CD4-positive, alpha-beta T cell treated with Interleukin-1 beta for 1 hour (primary cell): ENCODE data around the gene PABPN1.
"Not testable (repeated sequence)": the region's sequence is repeated elsewhere in the genome, so short reads cannot be mapped to it uniquely, and the experiment has no call there.

ENCODE experiments used
- DNase-seq, 2 donors: peaks; one replicate each; pipeline ENCODE4 v3.0.0-alpha.2; 2020 to 2022

The PABPN1 gene

DNA sequence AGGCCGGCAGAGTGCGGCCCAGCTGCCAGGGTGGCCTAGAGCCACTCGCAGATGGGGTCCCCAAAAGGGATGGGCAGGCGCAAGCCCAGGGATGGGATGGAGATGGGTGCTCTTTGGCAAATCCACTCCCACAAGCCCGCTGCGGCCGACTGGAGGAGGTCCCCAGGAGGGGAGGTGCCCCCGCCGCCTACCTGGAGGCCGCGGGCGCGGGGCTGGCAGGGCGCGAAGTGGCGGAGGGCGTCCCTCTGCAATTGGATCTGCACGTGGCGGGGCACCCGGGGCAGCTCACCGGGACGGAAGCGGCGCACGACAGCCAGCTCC is 19.3 kb upstream of the PABPN1 start:
- no peak for DNase-seq

DNA sequence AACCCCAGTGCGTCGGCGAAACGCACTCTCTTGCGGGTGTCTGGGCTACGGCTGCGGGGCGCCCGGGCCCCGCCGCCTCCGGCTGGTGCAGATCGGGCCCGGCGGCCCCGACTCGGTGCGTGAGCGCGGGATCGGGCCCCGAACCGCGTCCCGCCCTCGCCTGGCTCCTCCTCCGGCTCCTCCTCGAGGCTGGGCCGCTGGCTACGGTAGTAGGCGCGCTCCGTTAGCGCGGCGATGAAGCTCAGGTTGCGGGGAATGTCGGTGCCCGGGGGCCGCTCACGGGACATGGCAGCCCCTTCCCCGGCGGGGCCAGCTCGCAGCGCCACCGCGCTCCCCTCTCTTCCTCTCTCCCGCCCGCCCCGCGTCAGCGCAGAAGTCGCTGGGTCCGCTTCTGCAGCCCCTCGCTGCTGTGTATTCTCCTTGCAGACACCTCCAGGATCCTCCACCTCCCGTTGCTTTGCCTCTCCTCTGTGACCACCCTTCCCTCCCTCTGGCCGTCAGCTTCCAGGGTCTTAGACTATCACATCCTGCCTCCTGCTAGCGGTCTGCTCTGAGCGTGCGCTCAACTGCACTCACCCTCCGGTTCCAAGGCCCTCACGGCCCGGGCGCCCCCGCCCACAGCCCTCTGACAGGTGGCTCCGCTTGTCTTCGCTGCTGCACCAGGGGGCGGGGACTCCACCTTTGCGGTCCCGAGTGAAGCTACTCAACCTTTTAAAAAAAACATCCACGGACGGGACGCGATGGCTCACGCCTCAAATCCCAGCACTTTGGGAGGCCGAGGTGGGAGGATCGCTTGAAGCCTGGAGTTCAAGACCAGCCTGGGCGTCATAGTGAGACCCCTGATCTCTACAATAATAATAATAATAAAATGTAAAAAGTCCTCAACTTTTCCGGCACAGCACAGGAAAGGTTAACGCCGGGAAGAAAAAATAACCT is 18.7 kb upstream of the PABPN1 start, which contains the start of gene PPP1R3E:
TSS of gene PPP1R3E (minus strand) at position 570 of the 936 bp plus-strand sequence. CDS start at position 287, 283 bp downstream.
- DNase-seq, result peak; percentile 87 to 88

DNA sequence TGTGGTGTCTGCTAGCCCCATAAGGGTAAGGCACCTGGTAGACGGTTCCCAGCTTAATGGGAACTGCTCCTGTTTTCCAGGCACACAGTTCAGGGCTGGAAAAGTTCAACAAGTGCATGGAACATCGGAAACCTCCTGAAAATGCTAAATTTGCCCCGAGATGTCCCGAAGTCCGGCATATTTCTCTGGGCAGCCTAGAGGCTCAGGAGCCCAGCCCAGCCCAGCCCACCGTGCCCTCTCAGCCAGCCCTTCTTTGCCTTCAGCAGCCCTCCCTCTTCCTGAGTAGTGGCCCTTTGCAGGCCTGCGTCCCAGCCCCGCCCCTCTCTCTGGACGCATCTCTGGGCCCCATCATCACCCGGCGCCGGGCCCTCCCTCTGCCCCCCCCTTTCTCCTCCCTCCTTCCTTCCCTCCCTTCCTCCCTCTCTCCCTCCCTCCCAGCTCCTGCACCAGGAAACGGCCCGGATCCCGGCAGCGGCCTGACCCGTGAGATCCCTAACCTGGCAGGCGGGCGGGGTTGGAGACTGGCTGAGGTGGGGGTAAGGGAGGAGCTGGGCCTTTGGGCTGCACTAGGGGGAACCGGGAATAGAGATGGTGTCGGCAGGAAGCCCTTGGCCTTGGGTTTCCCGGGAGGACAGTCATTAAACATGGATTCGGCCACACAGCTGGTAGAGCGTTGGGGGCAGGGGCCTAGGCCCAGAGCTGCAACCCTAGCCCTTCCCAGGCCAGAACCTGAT is 14.7 kb upstream of the PABPN1 start, which contains the start of gene BCL2L2:
TSS of gene BCL2L2 (plus strand) at position 422 of the 734 bp plus-strand sequence. CDS start 935 bp downstream, outside the sequence.
- peak in 1 of 2 donors; percentile 42 for DNase-seq

DNA sequence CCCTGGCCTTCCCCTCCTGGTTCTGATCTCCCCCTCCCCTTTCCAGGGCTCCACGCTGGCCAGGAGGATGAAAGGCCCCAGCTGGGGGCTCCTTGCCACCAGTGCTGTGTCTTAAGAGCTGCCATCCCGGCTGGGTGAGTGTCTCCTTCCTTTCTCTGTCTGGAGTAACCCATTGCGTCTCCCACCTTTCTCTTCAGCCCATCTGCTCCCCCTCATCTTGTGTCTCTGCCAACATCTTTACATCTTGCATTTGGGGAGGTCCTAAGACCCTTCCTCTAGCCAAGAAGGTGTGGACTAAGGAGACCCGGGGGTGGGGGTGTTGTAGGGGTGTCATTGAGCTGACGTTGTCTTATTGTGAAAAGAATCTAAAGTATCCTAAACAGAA is 14.1 kb upstream of the PABPN1 start:
- no peak for DNase-seq

DNA sequence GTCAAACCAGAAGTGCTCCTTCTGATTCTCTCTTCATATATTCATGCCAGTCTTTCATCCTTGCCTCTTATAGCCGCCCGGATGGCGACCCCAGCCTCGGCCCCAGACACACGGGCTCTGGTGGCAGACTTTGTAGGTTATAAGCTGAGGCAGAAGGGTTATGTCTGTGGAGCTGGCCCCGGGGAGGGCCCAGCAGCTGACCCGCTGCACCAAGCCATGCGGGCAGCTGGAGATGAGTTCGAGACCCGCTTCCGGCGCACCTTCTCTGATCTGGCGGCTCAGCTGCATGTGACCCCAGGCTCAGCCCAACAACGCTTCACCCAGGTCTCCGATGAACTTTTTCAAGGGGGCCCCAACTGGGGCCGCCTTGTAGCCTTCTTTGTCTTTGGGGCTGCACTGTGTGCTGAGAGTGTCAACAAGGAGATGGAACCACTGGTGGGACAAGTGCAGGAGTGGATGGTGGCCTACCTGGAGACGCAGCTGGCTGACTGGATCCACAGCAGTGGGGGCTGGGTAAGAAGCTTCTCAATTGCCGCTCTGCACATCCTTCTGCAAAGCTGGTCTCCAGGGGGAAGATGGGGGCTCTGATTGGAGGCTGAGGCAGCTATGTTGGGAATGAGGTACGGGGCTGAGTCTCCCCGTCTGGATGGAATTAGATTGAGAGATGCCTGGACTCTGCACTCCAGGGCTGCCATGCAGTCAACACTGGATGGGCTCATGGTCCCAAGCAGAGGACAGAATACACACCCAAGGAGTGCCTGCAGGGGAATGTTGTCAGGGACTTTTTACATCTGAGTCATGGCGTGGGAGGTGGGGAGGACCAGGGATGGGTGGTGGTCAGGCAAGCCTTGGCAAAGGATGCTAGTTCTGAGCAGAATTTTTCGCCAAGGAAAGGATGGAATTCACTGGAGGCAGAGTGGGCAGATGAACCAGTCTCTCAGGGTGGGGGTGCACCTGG is 13.3 kb upstream of the PABPN1 start:
- DNase-seq, result no peak

DNA sequence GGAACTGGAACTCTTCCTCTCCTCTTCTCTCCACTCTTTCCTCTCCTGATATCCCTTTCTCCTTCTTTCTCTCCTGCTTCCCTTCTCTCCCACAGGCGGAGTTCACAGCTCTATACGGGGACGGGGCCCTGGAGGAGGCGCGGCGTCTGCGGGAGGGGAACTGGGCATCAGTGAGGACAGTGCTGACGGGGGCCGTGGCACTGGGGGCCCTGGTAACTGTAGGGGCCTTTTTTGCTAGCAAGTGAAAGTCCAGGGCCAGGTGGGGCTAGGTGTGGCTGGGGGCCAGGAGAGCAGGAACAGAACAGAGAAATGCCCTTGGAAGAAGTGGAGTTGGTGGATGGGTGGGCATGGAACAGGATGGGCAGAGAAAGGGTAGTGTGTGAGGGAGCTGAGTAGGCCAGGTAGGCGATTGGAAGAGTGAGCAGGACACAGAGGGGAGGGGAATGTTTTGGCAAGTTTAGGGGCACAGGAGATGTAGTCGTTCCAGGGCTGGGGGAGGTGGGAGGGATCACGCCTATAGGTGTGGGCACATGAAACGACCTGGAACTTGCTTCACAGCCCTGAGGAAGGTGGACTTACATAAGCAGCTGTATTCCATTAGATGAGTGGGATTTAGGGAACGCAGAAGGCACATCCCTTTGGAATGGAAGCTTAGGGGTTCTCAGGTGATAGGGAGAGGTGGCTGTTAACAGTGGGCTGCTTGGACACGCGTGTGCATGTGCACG is 12.4 kb upstream of the PABPN1 start:
- DNase-seq, result no peak

DNA sequence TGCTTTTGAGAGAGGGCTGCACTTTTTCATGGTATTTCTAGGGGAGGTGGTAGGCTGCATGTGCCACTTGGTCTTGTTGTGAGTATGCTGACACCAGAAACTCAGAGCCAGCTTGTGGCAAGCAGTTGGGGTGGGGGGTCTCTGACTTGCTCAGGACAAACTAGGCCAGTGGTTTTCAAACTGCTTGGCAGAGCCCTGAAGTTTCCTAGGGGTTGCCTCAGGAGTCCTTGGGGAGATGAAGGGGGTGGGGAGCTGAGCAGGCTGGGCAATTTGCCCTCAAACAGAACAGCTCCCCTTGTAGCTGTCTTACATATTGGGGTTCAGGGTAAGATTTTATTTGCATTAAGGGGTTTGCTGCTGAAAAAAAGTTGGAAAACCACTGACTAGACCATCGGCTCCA is 10.7 kb upstream of the PABPN1 start:
- no peak for DNase-seq

DNA sequence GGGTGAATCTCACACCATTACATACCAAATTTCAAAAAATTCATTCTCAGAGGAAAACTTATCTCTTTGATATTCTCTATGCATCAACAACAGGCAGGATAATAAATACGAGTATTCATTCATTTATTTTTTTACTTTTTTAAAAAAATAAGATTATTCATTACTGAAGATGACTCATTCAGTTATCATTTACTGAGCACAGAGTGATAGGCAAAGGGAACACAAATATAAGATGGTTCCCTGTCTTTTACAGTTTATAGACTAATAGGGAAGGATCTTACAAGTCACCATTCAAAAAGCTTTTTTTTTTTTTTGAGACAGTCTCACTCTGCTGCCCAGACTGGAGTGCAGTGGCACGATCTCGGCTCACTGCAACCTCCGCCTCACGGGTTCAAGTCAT is 5.0 kb upstream of the PABPN1 start:
- no peak for DNase-seq

DNA sequence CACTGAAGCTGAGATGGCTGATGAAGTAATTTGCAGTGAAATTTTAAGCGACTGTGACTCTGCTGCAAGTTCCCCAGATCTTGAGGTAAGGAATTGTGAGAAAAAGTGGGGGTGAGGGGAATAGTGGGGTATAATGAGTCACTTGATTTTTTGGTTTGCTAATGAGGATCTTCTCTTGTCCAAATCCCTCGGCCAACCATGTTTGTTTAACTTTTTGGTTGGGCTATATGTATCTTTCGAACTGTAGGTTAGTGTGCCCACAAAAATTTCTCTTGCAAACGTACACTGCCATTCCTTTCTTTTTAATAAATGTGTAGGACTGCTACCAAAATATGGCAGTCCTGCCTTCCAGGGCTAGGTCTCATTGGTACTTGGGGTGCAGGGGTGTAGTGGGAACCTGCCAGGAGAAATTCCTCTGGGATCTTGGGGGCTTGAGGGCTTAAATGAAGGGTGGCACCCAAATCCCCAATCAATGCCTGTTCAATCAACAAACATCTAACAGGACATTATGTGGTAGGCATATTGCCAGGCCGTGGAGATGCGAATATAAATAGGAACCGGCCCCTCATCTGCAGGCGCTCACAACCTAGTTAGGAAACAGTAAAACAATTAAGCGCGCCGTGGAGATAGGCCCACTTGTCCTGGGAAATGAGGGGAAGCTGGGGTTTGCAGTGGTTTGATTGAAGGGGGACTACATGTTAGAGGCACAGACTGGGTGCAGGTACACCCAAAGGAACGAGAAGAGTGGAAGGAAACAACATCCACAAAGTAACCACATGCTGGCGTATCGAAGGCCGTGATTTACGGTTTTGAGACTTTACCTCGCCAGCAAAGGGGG is 1.3 kb upstream of the PABPN1 start:
- DNase-seq, result no peak

DNA sequence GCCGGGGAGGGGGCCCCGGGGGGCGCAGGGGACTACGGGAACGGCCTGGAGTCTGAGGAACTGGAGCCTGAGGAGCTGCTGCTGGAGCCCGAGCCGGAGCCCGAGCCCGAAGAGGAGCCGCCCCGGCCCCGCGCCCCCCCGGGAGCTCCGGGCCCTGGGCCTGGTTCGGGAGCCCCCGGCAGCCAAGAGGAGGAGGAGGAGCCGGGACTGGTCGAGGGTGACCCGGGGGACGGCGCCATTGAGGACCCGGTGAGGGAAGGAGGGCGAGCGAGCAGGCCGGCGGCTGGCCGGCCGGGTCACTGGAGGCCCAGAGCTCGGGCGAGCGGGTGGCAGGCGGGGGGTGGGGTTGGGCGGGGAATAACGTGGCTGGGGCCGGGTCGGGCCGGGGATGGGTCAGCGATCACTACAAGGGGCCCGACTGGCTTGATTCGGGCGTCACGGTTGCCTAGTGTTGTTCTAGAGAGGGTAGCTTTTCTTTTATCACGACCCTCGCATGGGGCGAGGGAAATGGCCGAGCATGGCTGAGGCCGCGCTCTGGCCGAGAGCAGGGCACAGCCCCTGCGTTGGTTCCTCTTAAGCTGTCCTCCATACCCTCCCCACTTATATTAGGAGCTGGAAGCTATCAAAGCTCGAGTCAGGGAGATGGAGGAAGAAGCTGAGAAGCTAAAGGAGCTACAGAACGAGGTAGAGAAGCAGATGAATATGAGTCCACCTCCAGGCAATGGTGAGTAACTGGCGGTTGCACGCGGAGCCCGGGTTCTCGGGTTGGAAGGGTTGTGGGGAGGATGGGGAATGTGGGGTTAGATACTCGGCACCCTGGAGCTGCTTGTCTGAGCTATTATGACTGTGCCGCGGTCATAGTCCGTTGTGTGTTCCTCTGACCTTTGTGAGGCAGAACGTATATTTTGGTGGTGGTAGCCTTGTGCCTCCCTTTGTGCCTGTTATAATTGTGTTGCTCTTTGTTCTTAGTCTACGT is 603 bp downstream of the PABPN1 start:
- peak; percentile 24 to 38 for DNase-seq

DNA sequence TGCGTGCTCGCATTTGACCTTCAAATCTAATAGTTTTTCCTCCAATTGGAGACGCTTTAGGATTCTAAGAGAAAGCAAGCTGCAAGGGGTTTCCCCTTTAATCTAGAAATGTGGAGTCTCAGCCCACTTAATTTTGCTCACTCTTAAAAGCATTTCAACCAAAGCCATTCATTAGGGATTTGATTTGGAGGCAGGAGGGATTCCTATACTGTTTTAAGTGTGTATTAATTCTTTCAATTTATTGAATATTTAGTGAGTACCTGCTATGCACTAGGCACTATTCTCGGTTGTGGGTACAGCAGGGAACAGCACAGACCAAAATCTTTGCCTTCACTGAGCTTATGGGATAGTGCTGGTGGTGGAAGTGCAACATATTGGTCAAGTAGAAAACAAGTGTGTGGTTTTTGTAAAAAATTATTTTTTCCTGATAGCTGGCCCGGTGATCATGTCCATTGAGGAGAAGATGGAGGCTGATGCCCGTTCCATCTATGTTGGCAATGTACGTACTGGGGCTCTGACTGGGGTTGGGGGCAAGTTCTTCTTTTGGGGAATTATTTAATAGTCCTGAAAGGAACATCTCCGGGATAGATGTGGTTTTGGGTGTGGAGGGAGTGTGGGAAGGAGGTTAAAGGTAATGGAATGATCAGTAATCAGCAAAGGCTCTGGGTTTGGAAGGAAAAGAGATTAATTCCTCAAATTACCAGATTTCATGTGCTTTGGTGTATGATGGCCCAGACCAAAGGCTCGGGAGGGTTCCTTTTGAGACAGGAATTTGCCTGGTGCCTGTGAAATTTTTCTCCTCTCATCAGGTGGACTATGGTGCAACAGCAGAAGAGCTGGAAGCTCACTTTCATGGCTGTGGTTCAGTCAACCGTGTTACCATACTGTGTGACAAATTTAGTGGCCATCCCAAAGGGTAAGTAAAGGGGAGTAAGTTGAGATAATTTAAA is 1.6 kb downstream of the PABPN1 start:
- DNase-seq, result peak in 1 of 2 donors; percentile 21

DNA sequence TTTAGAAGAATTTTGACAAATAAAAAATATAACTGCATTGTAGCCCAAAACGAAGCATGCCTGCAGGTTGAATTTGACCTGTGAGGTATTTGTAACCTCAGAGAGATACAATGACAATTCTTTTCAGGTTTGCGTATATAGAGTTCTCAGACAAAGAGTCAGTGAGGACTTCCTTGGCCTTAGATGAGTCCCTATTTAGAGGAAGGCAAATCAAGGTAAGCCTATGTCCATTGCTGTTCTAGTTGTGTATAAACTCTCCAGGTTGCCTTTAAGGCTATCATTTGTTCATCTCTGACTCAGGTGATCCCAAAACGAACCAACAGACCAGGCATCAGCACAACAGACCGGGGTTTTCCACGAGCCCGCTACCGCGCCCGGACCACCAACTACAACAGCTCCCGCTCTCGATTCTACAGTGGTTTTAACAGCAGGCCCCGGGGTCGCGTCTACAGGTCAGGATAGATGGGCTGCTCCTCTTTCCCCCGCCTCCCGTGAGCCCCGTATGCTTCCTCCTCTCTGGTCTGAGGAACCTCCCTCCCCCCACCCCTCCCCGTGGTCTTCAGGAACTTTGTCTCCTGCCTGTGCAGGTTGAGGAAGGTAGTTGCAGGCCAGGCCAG is 2.7 kb downstream of the PABPN1 start:
- no peak for DNase-seq

DNA sequence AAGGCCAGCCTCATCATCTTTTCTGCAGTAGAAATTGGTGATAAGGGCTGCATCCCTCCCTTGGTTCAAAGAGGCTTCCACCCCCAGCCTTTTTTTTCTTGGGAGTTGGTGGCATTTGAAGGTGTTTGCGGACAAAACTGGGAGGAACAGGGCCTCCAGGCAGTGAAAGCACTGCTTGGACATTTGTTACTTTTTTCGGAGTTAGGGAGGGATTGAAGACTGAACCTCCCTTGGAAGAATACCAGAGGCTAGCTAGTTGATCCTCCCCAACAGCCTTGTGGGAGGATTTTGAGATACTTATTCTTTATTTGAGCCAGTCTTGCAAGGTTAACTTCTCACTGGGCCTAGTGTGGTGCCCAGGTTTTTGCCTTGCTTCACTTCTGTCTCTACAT is 3.2 kb downstream of the PABPN1 start:
- DNase-seq, result no peak

DNA sequence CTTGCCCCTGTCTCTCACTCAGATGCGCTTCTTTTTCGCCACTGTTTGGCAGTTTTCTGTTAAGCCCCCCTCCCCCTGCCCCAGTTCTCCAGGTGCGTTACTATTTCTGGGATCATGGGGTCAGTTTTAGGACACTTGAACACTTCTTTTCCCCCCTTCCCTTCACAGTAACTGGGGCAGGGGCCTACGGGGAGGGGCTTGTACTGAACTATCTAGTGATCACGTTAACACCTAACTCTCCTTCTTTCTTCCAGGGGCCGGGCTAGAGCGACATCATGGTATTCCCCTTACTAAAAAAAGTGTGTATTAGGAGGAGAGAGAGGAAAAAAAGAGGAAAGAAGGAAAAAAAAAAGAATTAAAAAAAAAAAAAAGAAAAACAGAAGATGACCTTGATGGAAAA is 3.7 kb downstream of the PABPN1 start:
- no peak for DNase-seq

DNA sequence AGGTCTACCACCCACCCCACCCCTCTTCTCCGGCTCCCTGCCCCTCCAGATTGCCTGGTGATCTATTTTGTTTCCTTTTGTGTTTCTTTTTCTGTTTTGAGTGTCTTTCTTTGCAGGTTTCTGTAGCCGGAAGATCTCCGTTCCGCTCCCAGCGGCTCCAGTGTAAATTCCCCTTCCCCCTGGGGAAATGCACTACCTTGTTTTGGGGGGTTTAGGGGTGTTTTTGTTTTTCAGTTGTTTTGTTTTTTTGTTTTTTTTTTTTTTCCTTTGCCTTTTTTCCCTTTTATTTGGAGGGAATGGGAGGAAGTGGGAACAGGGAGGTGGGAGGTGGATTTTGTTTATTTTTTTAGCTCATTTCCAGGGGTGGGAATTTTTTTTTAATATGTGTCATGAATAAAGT is 4.5 kb downstream of the PABPN1 start:
- DNase-seq, result not testable (repeated sequence)

DNA sequence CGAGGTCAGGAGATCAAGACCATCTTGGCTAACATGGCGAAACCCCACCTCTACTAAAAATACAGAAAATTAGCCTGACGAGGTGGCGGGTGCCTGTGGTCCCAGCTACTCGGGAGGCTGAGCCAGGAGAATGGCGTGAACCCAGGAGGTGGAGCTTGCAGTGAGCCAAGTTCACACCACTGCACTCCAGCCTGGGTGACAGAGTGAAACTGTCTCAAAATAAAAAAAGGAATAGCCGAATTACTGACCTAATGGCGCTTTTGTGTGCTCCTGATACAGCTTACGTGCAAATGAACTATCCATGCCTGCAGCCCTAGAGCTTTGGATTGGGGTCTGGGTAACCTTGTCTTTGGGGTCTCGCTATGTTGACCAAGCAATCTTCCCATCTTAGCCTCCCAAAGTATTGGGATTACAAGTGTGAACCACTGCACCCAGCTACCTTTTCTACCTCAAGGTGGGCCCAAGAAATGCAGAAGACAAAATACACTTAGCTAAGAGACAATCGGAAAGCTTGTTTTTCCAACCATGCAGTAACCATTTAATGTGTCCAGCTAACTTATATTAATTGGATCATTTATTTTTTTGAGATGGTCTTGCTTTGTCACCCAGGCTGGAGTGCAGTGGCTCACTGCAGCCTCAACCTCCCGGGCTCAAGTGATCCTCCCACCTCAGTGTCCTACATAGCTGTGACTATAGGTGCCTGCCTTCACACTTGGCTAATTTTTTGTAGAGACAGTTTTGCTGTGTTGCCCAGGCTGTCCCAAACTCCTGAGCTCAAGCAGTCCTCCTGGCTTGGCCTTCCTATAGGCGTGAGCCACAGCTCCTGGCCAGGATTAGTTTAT is 5.5 kb downstream of the PABPN1 start:
- DNase-seq, result no peak
